Ishikawa (cell line): ENCODE measurements around the gene TRIM67.

Source experiments
- EP300 ChIP-seq: IDR thresholded peaks from 2 replicates; pipeline ENCODE4 v1.6.1; 2012; ENCODE audit warnings: borderline replicate concordance
- ZBTB7A ChIP-seq: IDR thresholded peaks from 2 replicates; pipeline ENCODE4 v1.6.1; 2012; ENCODE audit warnings: low read depth
- TF ChIP-seq, protein P1 (sequence below): IDR thresholded peaks from 2 replicates; pipeline ENCODE4 v1.6.1; 2012

GRCh38 chr1:231215681-231216385 lies 54.0 kb downstream of the TRIM67 start:
- TF ChIP-seq, protein P1, sequence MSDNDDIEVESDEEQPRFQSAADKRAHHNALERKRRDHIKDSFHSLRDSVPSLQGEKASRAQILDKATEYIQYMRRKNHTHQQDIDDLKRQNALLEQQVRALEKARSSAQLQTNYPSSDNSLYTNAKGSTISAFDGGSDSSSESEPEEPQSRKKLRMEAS, result no peak
- TF ChIP-seq EP300, result no peak
- TF ChIP-seq ZBTB7A, result no peak
